NCI-H460 (cell line): ENCODE measurements around the gene PTPRE. TPM values are rescaled to one million over a fixed set of nuclear protein-coding genes. Genes with fewer than 3 reads are reported as not detected.

Experiments used
- DNase-seq: peaks from one replicate; pipeline ENCODE4 v3.0.0-alpha.2; 2016; ENCODE audit warnings: low read depth; ENCODE audit errors: extremely low read depth
- total RNA-seq: library from RNA; depleted of rRNA; stranded (reverse); fragments of >200 nt; shearing (Covaris generic); gene quantifications from 2 replicates; pipeline ENCODE4 v1.2.3, GENCODE V29; 2014

The PTPRE gene
- total RNA-seq, 1 experiment from 2014 or later: 4.0 TPM

DNA sequence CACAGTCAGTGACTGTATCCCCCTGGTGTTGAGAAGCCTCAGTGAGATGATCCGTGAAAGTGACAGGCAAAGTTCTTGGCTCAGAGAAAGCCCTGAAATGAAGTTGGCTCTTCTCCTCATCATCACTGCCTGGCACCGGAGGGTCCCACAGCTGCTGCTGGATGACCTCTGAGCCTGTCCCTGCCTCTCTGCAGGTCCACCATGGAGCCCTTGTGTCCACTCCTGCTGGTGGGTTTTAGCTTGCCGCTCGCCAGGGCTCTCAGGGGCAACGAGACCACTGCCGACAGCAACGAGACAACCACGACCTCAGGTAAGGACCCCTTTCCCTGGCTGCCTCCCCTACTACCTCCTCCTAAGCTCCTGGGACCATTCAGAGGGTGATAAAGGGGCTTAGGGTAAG, 133.8 kb downstream of the PTPRE start:
- no peak for DNase-seq

GRCh38 chr10:128042131-128042610, 135.3 kb downstream of the PTPRE start:
- no peak for DNase-seq

- DNase-seq: no peak
Observed at GRCh38 chr10:128043259-128044045, 136.5 kb downstream of the PTPRE start.

- DNase-seq: no peak
Observed at GRCh38 chr10:128044186-128044585, 137.3 kb downstream of the PTPRE start.

DNA sequence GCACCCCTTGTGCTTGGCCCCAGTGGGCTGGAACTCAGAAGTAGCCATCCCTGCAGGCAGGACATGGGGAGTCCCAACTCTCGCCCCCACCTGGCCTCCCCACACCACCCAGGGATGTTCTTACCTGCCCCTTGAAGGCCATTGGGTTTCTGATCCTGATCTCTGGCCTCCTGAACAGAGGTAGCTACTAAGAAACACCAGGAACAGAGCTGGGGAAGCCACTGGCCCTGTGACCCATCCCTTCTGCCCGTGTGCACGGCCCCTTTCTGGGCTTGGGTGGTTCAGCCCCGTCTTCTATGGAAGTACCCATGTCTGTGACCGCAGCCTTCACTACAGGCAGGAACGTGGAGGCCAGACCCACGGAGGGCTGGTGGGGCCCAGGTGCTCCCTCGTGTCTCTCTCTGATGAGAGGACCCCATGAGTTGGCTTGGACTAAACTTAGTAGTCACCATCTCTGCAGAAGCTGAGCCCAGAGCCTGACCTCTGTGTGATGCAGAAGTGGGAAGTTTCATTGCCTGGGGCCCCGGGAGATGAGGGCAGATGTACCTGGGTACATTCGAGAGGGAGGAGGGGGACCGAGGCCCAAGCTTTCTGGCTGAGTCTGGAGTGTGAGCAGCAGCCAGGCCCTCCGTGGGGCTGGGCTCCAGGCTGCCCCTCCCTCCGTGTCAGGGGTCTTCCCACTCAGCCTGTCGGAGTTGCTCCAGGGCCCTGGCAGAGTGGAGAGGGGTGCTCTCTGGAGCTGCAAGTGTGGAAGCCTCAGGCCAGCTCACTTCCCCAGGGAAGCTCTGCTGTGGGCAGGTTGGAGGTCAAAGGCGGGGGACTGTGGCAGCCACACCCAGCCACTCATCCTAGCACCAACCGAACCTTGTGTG, 138.3 kb downstream of the PTPRE start:
- no peak for DNase-seq

DNA sequence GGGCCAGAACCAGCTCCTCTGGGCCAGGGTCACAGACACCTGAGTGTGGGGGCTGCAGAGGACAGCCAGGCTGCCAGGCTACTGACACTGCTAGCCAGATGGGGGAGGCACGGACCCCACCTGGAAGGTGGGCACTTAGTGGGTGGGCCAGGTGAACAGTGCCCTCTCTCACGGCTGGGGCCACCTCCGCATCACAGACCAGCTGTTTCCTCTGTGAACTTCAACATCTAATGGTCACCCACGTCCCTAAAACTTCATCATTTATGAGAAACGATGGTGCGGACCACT, 138.9 kb downstream of the PTPRE start:
- DNase-seq: no peak

- DNase-seq: no peak
Observed at GRCh38 chr10:128046156-128046952, 139.5 kb downstream of the PTPRE start.

DNA sequence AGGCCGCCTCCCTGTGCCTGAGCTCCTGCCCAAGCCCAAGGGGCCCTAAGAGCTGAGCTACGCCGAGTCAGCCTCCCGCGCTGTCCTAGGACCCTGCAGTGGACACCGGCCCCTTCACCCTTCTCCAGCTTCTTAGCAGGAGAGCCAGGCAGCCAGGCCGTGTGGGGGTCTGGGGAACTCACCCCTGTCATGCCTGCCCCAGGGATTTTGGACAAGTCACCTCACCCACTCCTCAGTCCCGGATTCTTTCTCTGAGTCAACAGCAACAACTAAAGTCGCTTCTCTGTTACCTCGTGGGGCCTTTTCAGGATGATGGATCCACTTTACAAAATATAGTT, 140.0 kb downstream of the PTPRE start:
- DNase-seq: no peak

GRCh38 chr10:128047351-128047750, 140.4 kb downstream of the PTPRE start:
- DNase-seq: peak; percentile 90

DNA sequence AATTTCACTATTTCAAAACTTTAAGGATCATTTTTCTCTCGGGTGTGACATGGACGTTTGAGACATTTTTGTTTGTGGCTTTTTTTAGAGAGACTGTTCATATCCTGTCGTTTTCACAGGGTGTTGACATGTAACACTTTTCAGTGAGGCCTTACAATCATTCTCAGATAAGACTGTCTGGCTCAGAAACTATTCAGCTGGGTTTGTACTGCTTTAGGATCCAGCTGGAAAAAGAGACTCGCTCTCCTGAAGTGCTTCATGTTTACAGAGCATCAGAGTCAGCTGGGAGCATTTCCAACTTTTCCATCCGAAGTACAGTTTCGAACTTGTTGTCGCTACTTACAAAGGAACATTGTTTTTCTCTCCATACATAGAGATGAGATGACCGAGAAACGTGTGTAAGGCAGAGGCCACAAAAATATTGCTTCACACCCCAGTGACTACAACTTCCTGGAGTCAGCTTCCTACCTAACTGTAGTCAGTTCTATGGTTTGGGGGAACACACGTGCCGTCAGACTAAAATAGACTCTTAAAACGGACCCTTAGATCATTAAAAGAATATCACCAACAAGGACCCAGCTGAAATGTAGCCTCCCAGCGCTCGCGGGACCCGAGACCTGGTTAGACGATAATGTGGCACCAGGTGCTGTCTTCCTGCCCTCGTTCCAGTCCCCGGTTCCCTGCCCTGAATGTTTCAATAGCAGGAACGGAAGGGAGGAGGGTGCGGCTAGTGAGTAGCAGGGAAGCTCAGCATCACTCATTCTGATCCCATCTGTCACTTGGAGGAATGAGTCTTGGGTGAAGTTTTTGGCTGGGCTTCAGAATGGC, 141.3 kb downstream of the PTPRE start:
- DNase-seq: no peak

- no peak for DNase-seq
Observed at GRCh38 chr10:128048819-128049210, 141.9 kb downstream of the PTPRE start.

- DNase-seq: no peak
Observed at GRCh38 chr10:128049226-128050120, 142.6 kb downstream of the PTPRE start.

GRCh38 chr10:128050121-128050516, 143.2 kb downstream of the PTPRE start:
- no peak for DNase-seq

GRCh38 chr10:128050936-128051335, 144.0 kb downstream of the PTPRE start:
- DNase-seq: no peak

DNA sequence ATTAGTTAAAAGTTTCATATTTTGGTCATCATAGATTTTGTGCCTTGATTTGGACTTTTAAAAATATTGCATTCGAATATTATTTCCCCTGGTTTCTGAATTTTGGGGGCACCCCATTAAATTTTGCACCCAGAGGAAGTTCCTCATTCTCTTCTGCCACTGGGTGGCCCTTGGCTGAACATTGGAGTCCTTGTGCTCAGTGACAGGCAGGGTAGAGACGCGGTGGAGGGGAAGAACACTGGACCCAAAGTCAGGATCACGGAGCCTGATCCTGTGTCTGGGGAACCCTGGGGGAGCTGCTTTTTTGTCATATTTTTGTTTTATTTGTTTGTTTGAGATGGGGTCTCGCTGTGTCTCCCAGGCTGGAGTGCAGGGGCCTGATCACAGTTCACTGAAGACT, 144.6 kb downstream of the PTPRE start:
- DNase-seq: no peak

DNA sequence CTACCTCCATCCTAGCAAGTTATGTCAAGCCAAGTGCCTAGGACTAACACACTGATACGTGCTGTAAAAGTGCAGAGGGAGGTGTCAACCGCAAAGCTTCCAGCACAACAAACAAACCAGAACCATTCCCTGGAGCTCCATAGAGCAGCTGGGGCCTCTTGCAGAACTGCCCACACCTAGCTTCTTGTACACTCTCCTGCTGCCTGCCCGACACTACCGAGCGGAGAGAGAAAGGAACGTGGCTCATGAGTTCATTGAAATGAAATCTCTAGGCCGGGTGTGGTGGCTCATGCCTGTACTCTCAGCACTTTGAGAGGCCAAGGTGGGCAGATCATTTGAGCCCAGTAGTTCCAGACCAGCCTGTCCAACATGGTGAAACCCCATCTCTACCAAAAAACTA, 145.8 kb downstream of the PTPRE start:
- DNase-seq: no peak

GRCh38 chr10:128053356-128053755, 146.5 kb downstream of the PTPRE start:
- no peak for DNase-seq

- no peak for DNase-seq
Observed at GRCh38 chr10:128054163-128054970, 147.5 kb downstream of the PTPRE start.
